HL-60 (cell line): Measurements from ENCODE around the gene SERPINA4.

Source experiments
- DNase-seq, 2 experiments: peaks; one replicate each; pipeline ENCODE4 v3.0.0-alpha.2; 2010 to 2020; ENCODE audit warnings: low read depth in 1 of 2, low spot score in 1 of 2
- H3K27ac ChIP-seq: fragments of 250-450 bp; sonication (Bioruptor Pico); replicated peaks from 2 replicates; pipeline ENCODE4 v1.5.1; 2020; ENCODE audit warnings: mild to moderate bottlenecking, moderate library complexity
- H3K27me3 ChIP-seq: fragments of 250-450 bp; sonication (Bioruptor Pico); 2 replicates; pipeline ENCODE4 v1.5.1; 2021; ENCODE audit warnings: mild to moderate bottlenecking, moderate library complexity; ENCODE audit not compliant: insufficient read depth, poor library complexity, severe bottlenecking
- H3K4me3 ChIP-seq: replicated peaks from 2 replicates; pipeline ENCODE4 v1.5.1; 2011; ENCODE audit warnings: mild to moderate bottlenecking, control low read depth, low read length; ENCODE audit not compliant: insufficient read depth
- CTCF ChIP-seq: IDR thresholded peaks from one replicate; pipeline ENCODE4 v1.5.1; 2011; ENCODE audit warnings: low read length, control low read depth, inconsistent platforms; ENCODE audit not compliant: insufficient read depth
- GABPA ChIP-seq: IDR thresholded peaks from 2 replicates; pipeline ENCODE4 v1.6.1; 2012; ENCODE audit warnings: low read depth
- POLR2AphosphoS5 ChIP-seq: IDR thresholded peaks from 2 replicates; pipeline ENCODE4 v1.6.1; 2012; ENCODE audit warnings: low read depth
- REST ChIP-seq: IDR thresholded peaks from 2 replicates; pipeline ENCODE4 v1.6.1; 2012; ENCODE audit warnings: low read depth; ENCODE audit not compliant: insufficient replicate concordance
- SPI1 ChIP-seq: IDR thresholded peaks from 2 replicates; pipeline ENCODE4 v1.6.1; 2012; ENCODE audit warnings: low read depth, mild to moderate bottlenecking, borderline replicate concordance

The SERPINA4 gene

GRCh38 chr14:94586635-94587034 is 25.4 kb downstream of the SERPINA4 start:
- no peak for TF ChIP-seq GABPA
- no peak for TF ChIP-seq POLR2AphosphoS5
- no peak for TF ChIP-seq SPI1
- no peak for TF ChIP-seq CTCF
- no peak for TF ChIP-seq REST
- DNase-seq = no peak
- Histone ChIP-seq H3K27me3 (no peaks in the 10 kb centered on the region), H3K4me3 (no peak overlapping the region), H3K27ac (no peak overlapping the region)

- no peak overlapping the region for H3K27ac ChIP-seq
- no peaks in the 10 kb centered on the region for H3K27me3 ChIP-seq
- TF ChIP-seq GABPA = no peak
- no peak for TF ChIP-seq SPI1
- no peak for TF ChIP-seq REST
- no peak for TF ChIP-seq POLR2AphosphoS5
- no peak for DNase-seq
- no peak overlapping the region for H3K4me3 ChIP-seq
These were observed 27.1 kb downstream of the SERPINA4 start for GRCh38 chr14:94588311-94588710.

GRCh38 chr14:94591073-94591472 is 29.8 kb downstream of the SERPINA4 start:
- no peak overlapping the region for H3K27ac ChIP-seq
- no peak for DNase-seq
- TF ChIP-seq GABPA (no peak), POLR2AphosphoS5 (no peak), CTCF (no peak), REST (no peak), SPI1 (no peak)
- no peak overlapping the region for H3K4me3 ChIP-seq
- H3K27me3 ChIP-seq = no peaks in the 10 kb centered on the region

- Histone ChIP-seq H3K27me3 (no peaks in the 10 kb centered on the region), H3K4me3 (no peak overlapping the region), H3K27ac (no peak overlapping the region)
- DNase-seq = no peak
- TF ChIP-seq CTCF = no peak
- no peak for TF ChIP-seq SPI1
- no peak for TF ChIP-seq POLR2AphosphoS5
- TF ChIP-seq GABPA = no peak
- no peak for TF ChIP-seq REST
These were observed 30.6 kb downstream of the SERPINA4 start for GRCh38 chr14:94591871-94592270.
